ENCODE results near the gene DGKE.
A peak's percentile ranks its signal among the peaks of the same experiment; 100 is the strongest.

DNA sequence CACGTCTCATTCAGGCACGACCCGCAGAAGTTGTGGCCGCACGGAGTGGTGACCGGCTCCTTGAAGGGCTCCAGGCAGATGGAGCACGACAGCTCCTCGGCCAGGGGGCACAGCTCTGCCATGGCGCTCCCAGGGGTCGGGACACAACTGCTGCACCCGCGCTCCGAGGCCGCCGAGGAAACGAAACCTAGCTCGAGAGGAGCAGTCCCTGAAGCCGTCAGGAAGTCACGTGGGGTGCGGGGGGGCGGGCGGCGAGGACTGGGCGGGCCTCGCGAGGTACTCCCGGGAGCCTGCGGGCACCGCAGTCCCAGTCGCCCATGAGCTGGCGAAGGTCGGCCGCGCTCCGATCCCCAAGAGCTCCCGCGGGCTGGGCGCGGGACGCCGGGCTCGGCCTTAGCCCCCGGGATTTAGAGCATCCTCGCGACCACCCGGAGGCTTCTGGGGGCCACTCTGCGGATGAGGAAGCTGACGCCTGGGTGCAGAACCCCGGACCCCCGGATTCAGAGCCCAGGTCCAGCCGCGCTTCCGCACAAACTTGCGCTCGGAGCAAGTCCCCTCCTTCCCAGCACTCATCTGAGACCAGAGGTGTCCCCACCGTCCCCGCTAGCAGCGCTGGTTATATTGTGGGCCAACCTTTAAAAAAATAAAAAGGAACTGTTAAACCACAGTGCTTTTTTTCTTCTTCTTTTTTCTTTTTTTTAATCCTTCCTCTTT is 80.1 kb downstream of the DGKE start, which contains the start of gene TRIM25:
- TF ChIP-seq EZH2 (IDR thresholded peaks at IDR 0.05; ENCODE audit: borderline replicate concordance, low read depth, low read length, severe bottlenecking) (no peak), MYC (IDR thresholded peaks at IDR 0.05; ENCODE audit: low read depth, low read length) (no peak), FOS (IDR thresholded peaks at IDR 0.05; ENCODE audit: borderline replicate concordance, insufficient read depth, low read length) (no peak), POLR2A (IDR thresholded peaks at IDR 0.05; ENCODE audit: low read depth, low read length) (peak; percentile 100)
- TF ChIP-seq, protein P1, sequence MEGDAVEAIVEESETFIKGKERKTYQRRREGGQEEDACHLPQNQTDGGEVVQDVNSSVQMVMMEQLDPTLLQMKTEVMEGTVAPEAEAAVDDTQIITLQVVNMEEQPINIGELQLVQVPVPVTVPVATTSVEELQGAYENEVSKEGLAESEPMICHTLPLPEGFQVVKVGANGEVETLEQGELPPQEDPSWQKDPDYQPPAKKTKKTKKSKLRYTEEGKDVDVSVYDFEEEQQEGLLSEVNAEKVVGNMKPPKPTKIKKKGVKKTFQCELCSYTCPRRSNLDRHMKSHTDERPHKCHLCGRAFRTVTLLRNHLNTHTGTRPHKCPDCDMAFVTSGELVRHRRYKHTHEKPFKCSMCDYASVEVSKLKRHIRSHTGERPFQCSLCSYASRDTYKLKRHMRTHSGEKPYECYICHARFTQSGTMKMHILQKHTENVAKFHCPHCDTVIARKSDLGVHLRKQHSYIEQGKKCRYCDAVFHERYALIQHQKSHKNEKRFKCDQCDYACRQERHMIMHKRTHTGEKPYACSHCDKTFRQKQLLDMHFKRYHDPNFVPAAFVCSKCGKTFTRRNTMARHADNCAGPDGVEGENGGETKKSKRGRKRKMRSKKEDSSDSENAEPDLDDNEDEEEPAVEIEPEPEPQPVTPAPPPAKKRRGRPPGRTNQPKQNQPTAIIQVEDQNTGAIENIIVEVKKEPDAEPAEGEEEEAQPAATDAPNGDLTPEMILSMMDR (IDR thresholded peaks at IDR 0.05; ENCODE audit: extremely low read depth in 1 of 2, insufficient read depth in 1 of 2, low read depth in 1 of 2, low read length in 2 of 2), result no peak
- TF ChIP-seq, protein P2, sequence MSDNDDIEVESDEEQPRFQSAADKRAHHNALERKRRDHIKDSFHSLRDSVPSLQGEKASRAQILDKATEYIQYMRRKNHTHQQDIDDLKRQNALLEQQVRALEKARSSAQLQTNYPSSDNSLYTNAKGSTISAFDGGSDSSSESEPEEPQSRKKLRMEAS (IDR thresholded peaks at IDR 0.05; ENCODE audit: insufficient read depth, insufficient read length), result peak; percentile 81

All from endothelial cell of umbilical vein (primary cell).